ENCODE data around the gene CD226.
A peak's percentile ranks its signal among the peaks of the same experiment; 100 is the strongest.
"Not testable (repeated sequence)": the region's sequence is repeated elsewhere in the genome, so short reads cannot be mapped to it uniquely, and the experiment has no call there.

CD226 gene

GRCh38 chr18:69985239-69985638, 37.6 kb upstream of the CD226 start:
- DNase-seq (ENCODE audit: low spot score): no peak
- TF ChIP-seq CTCF (IDR thresholded peaks at IDR 0.05; ENCODE audit: borderline replicate concordance, control extremely low read depth, extremely low read depth, insufficient read depth, missing control alignments): no peak
- in situ Hi-C loops (cut with MboI; ENCODE audit: low sequenced_read_pairs, unreplicated experiment): no loop called here

GRCh38 chr18:69982417-69982816, 34.7 kb upstream of the CD226 start:
- no peak for TF ChIP-seq CTCF (IDR thresholded peaks at IDR 0.05; ENCODE audit: borderline replicate concordance, control extremely low read depth, extremely low read depth, insufficient read depth, missing control alignments)
- no peak for DNase-seq (ENCODE audit: low spot score)
- in situ Hi-C loops (cut with MboI; ENCODE audit: low sequenced_read_pairs, unreplicated experiment): no loop called here

GRCh38 chr18:69981948-69982347, 34.3 kb upstream of the CD226 start:
- in situ Hi-C loops (cut with MboI; ENCODE audit: low sequenced_read_pairs, unreplicated experiment): no loop called here
- no peak for TF ChIP-seq CTCF (IDR thresholded peaks at IDR 0.05; ENCODE audit: borderline replicate concordance, control extremely low read depth, extremely low read depth, insufficient read depth, missing control alignments)
- DNase-seq (ENCODE audit: low spot score): no peak

GRCh38 chr18:69980982-69981804, 33.5 kb upstream of the CD226 start:
- in situ Hi-C loops (cut with MboI; ENCODE audit: low sequenced_read_pairs, unreplicated experiment): no loop called here
- no peak for TF ChIP-seq CTCF (IDR thresholded peaks at IDR 0.05; ENCODE audit: borderline replicate concordance, control extremely low read depth, extremely low read depth, insufficient read depth, missing control alignments)
- DNase-seq (ENCODE audit: low spot score): peak; percentile 38

- in situ Hi-C loops (cut with MboI; ENCODE audit: low sequenced_read_pairs, unreplicated experiment): no loop called here
- no peak for TF ChIP-seq CTCF (IDR thresholded peaks at IDR 0.05; ENCODE audit: borderline replicate concordance, control extremely low read depth, extremely low read depth, insufficient read depth, missing control alignments)
- no peak for DNase-seq (ENCODE audit: low spot score)
These were observed 32.8 kb upstream of the CD226 start for GRCh38 chr18:69980509-69980908.

GRCh38 chr18:69978732-69979715, 31.4 kb upstream of the CD226 start:
- no peak for TF ChIP-seq CTCF (IDR thresholded peaks at IDR 0.05; ENCODE audit: borderline replicate concordance, control extremely low read depth, extremely low read depth, insufficient read depth, missing control alignments)
- DNase-seq (ENCODE audit: low spot score): peak; percentile 37
- in situ Hi-C loops (cut with MboI; ENCODE audit: low sequenced_read_pairs, unreplicated experiment): no loop called here

- in situ Hi-C loops (cut with MboI; ENCODE audit: low sequenced_read_pairs, unreplicated experiment); DNase-seq (ENCODE audit: low spot score): not testable (repeated sequence)
These were observed 27.6 kb upstream of the CD226 start for GRCh38 chr18:69975294-69975693.
